HepG2 (cell line): ENCODE measurements around the gene ETV6. TPM values are rescaled to one million over a fixed set of nuclear protein-coding genes. Genes with fewer than 3 reads are reported as not detected.

Source experiments
- ATAC-seq: fragments of 200-7000 bp; cut with Tn5 transposase; 3 replicates; pipeline ENCODE4 v1.9.1; 2020; ENCODE audit warnings: mild to moderate bottlenecking, moderate library complexity
- BruUV-seq: library from RNA; stranded (reverse); fragments of 400-500 nt; replicated peaks from 2 replicates; lab custom pipeline; 2021; lab: Mats Ljungman, UMichigan
- CTCF ChIA-PET: fragments of 300-600 bp; formaldehyde crosslinking; extraction: SDS; loops from one replicate; lab custom pipeline; 2021; ENCODE audit warnings: low total read pairs, inconsistent platforms, low intra/inter-chr PET ratio; lab: Yijun Ruan, JAX
- POLR2A ChIA-PET: fragments of 350-600 bp; sonication (Branson Sonifier 250); formaldehyde crosslinking; loops from one replicate; lab custom pipeline; 2020; ENCODE audit warnings: antibody characterized with exemption, inconsistent platforms; lab: Yijun Ruan, JAX
- DNase-seq: peaks from one replicate; pipeline ENCODE4 v3.0.0-alpha.2; 2015; ENCODE audit warnings: low spot score
- FAIRE-seq: peaks from 3 replicates; lab custom pipeline; 2011; peaks lifted over from hg19 to GRCh38; lab: Jason Lieb, UNC
- H2AFZ ChIP-seq: one replicate; pipeline ENCODE4 v1.6.1; 2011; ENCODE audit warnings: low read length, inconsistent platforms
- H3K27ac ChIP-seq: fragments of 300-600 bp; 3 replicates; pipeline ENCODE4 v1.8.0; 2011; ENCODE audit warnings: mixed run types, mild to moderate bottlenecking, mixed read lengths, low read length, inconsistent platforms; ENCODE audit not compliant: insufficient read depth; ENCODE audit errors: extremely low read length
- H3K27me3 ChIP-seq, 2 experiments: fragments of 200-600 bp in 1 of 2; 2 replicates in 1 of 2; 3 replicates in 1 of 2; pipeline versions ENCODE4 v1.6.0 to v1.8.0; 2011; ENCODE audit warnings: low read length in 2 of 2, mild to moderate bottlenecking in 2 of 2, moderate library complexity in 2 of 2, inconsistent platforms in 1 of 2; ENCODE audit not compliant: insufficient read depth in 2 of 2, control insufficient read depth in 1 of 2
- H3K36me3 ChIP-seq, 2 experiments: fragments of 200-600 bp in 1 of 2; replicated peaks in 1 of 2; 2 replicates in 1 of 2; 3 replicates in 1 of 2; pipeline versions ENCODE4 v1.5.1 to v1.8.0; 2011; ENCODE audit warnings: low read length in 2 of 2, inconsistent platforms in 1 of 2; ENCODE audit not compliant: insufficient read depth in 2 of 2, control insufficient read depth in 1 of 2
- H3K4me1 ChIP-seq: 2 replicates; pipeline ENCODE4 v1.5.1; 2012; ENCODE audit warnings: low read length, inconsistent platforms; ENCODE audit not compliant: insufficient read depth
- H3K4me2 ChIP-seq: 2 replicates; pipeline ENCODE4 v1.6.0; 2011; ENCODE audit warnings: low read depth, low read length, inconsistent platforms
- H3K4me3 ChIP-seq, 3 experiments: fragments of 200-600 bp in 1 of 3; sonication (generic), shearing (Covaris generic) in 1 of 3; replicated peaks in 1 of 3; 2 replicates each; pipeline ENCODE4 v1.5.1; 2011 to 2016; ENCODE audit warnings: low read length in 3 of 3, inconsistent platforms in 2 of 3, low read depth in 2 of 3, mild to moderate bottlenecking in 2 of 3, control low read depth in 1 of 3, mixed read lengths in 1 of 3; ENCODE audit not compliant: insufficient read depth in 1 of 3
- H3K79me2 ChIP-seq: one replicate; pipeline ENCODE4 v1.6.1; 2011; ENCODE audit warnings: low read length, inconsistent platforms; ENCODE audit not compliant: insufficient read depth
- H3K9ac ChIP-seq: 2 replicates; pipeline ENCODE4 v1.6.0; 2011; ENCODE audit warnings: mild to moderate bottlenecking, low read depth, low read length, inconsistent platforms; ENCODE audit not compliant: insufficient read depth
- H3K9me3 ChIP-seq: 2 replicates; pipeline ENCODE4 v1.5.1; 2012; ENCODE audit warnings: mild to moderate bottlenecking, low read length
- H4K20me1 ChIP-seq: 2 replicates; pipeline ENCODE4 v1.6.0; 2011; ENCODE audit warnings: inconsistent platforms, mild to moderate bottlenecking, low read length, moderate library complexity; ENCODE audit not compliant: insufficient read depth
- ARNTL ChIP-seq: sonication (generic); formaldehyde crosslinking; IDR thresholded peaks from 2 replicates; pipeline ENCODE4 v1.4.0; 2020; ENCODE audit warnings: mild to moderate bottlenecking, missing genetic modification reagents
- DR1 ChIP-seq: sonication (generic); formaldehyde crosslinking; IDR thresholded peaks from 2 replicates; pipeline ENCODE4 v1.8.0; 2021; ENCODE audit warnings: mild to moderate bottlenecking, missing genetic modification reagents, inconsistent platforms
- KLF16 ChIP-seq, 2 experiments: sonication (generic) in 1 of 2; formaldehyde crosslinking in 1 of 2; IDR thresholded peaks; 2 replicates each; pipeline versions ENCODE4 v1.6.1 to v1.8.0; 2016 to 2023; ENCODE audit warnings: missing genetic modification reagents in 2 of 2, missing compliant biosample characterization in 1 of 2
- PHF8 ChIP-seq: sonication (generic); formaldehyde crosslinking; IDR thresholded peaks from 2 replicates; pipeline ENCODE4 v1.5.0; 2020; ENCODE audit warnings: missing genetic modification reagents
- SAFB2 ChIP-seq: sonication (generic); formaldehyde crosslinking; IDR thresholded peaks from 2 replicates; pipeline ENCODE4 v1.5.1; 2020; ENCODE audit warnings: missing genetic modification reagents, low read depth, mild to moderate bottlenecking, borderline replicate concordance
- ZKSCAN5 ChIP-seq: sonication (generic); formaldehyde crosslinking; IDR thresholded peaks from 2 replicates; pipeline ENCODE4 v1.5.1; 2020; ENCODE audit warnings: mild to moderate bottlenecking, missing genetic modification reagents
- WGBS: methylation state at CpG from one replicate; pipeline ENCODE4 v1.1.6; 2017; ENCODE audit warnings: low lambda C conversion rate; 5-methylcytosine and 5-hydroxymethylcytosine counted together
- in situ Hi-C: cut with HindIII; loops from 2 replicates; pipeline ENCODE4 v1.10.0; 2017; ENCODE audit warnings: low pct_unique_long_range_greater_than_20kb; ENCODE audit not compliant: extremely low pct_ligation_motif_present
- intact Hi-C: fragments of 100-400 bp; cut with micrococcal nuclease; formaldehyde crosslinking; loops from one replicate; pipeline ENCODE4 v1.10.0; 2022; ENCODE audit not compliant: unreplicated experiment
- polyA plus RNA-seq, 8 experiments: library from polyadenylated mRNA; depleted of rRNA in 3 of 8; stranded (reverse) in 7 of 8; unstranded in 1 of 8; fragments of >200 nt; fragmentation: Illumina TruSeq in 4 of 8; extraction: Trizol in 4 of 8; gene quantifications; 2 replicates each; pipeline versions ENCODE4 v1.2.1 to v1.2.3, GENCODE V29; 2011 to 2016; ENCODE audit warnings: low read depth in 4 of 8, missing spikeins in 1 of 8, mixed read lengths in 1 of 8; ENCODE audit not compliant: insufficient read depth in 1 of 8
- total RNA-seq, 5 experiments: library from RNA; depleted of rRNA; stranded (reverse); fragments of >200 nt; fragmentation: Illumina TruSeq; extraction: Trizol; gene quantifications; 2 replicates each; pipeline ENCODE4 v1.2.3, GENCODE V29; 2016; ENCODE audit warnings: low read depth in 1 of 5
- TF ChIP-seq, protein P1 (sequence below): sonication (generic); formaldehyde crosslinking; IDR thresholded peaks from 2 replicates; pipeline ENCODE4 v1.5.1; 2020; ENCODE audit warnings: missing genetic modification reagents, mild to moderate bottlenecking, borderline replicate concordance
- TF ChIP-seq, protein P2 (sequence below): sonication (generic); formaldehyde crosslinking; conservative IDR thresholded peaks from 2 replicates; pipeline ENCODE4 v1.4.0; 2020; ENCODE audit warnings: missing genetic modification reagents
- TF ChIP-seq, protein P3 (sequence below): sonication (generic); formaldehyde crosslinking; IDR thresholded peaks from 2 replicates; pipeline ENCODE4 v1.4.0; 2020; ENCODE audit warnings: missing genetic modification reagents

ETV6 gene
- total and polyA plus RNA-seq, 2 of the 13 experiments (the other 11 are each of a cell fraction or from before 2014, with no cell fraction given), result 2.2 to 3.0 TPM

DNA sequence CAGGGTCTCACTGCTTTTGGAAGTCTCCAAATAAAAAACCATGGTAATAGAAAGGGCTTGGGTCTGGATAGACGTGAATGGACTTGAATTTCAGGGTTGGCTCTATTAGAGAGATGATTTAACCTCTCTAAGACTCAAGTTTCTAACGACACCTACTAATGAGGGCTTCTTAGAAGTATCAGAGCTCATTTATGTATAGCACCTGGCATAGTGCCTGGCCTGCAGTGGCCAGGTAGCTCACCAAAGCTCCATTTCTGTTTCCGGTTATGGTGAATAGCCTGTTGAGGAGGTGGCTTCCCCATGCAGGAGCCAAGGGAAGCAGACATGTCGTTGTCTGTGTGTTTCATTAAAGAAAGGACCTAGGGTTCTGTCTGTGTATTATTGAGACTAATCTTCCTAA, 108.6 kb downstream of the ETV6 start:
- in situ Hi-C loops, result no loop called here
- ChIA-PET POLR2A (no interaction called here), CTCF (no interaction called here)
- no peak for FAIRE-seq
- Histone ChIP-seq H3K79me2 (no peaks in the 10 kb centered on the region), H3K4me1 (no peaks in the 10 kb centered on the region), H3K4me3 (no peak overlapping the region), H3K9me3 (no peaks in the 10 kb centered on the region), H4K20me1 (no peaks in the 10 kb centered on the region), H3K4me2 (no peak overlapping the region), H3K27ac (no peak overlapping the region), H3K36me3 (no peaks in the 10 kb centered on the region; a peak in 1 of 5 replicates), H3K27me3 (no peaks in the 10 kb centered on the region), H3K9ac (no peak overlapping the region), H2AFZ (no peak overlapping the region)
- no peak for DNase-seq
- ATAC-seq, result no peak
- intact Hi-C loops, result no loop called here
- 85% methylated on average over 4 of the region's 4 CpGs for whole genome bisulfite sequencing
- TF ChIP-seq ARNTL (CRISPR knock-in tag) (no peak), SAFB2 (CRISPR knock-in tag) (no peak), KLF16 (CRISPR knock-in tag; IDR thresholded peaks at IDR 0.05) (no peak), PHF8 (CRISPR knock-in tag) (no peak), DR1 (CRISPR knock-in tag) (no peak), ZKSCAN5 (CRISPR knock-in tag) (no peak)
- TF ChIP-seq, protein P1, sequence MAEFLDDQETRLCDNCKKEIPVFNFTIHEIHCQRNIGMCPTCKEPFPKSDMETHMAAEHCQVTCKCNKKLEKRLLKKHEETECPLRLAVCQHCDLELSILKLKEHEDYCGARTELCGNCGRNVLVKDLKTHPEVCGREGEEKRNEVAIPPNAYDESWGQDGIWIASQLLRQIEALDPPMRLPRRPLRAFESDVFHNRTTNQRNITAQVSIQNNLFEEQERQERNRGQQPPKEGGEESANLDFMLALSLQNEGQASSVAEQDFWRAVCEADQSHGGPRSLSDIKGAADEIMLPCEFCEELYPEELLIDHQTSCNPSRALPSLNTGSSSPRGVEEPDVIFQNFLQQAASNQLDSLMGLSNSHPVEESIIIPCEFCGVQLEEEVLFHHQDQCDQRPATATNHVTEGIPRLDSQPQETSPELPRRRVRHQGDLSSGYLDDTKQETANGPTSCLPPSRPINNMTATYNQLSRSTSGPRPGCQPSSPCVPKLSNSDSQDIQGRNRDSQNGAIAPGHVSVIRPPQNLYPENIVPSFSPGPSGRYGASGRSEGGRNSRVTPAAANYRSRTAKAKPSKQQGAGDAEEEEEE (CRISPR knock-in tag), result no peak
- TF ChIP-seq, protein P2, sequence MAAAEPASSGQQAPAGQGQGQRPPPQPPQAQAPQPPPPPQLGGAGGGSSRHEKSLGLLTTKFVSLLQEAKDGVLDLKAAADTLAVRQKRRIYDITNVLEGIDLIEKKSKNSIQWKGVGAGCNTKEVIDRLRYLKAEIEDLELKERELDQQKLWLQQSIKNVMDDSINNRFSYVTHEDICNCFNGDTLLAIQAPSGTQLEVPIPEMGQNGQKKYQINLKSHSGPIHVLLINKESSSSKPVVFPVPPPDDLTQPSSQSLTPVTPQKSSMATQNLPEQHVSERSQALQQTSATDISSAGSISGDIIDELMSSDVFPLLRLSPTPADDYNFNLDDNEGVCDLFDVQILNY (CRISPR knock-in tag), result no peak
- TF ChIP-seq, protein P3, sequence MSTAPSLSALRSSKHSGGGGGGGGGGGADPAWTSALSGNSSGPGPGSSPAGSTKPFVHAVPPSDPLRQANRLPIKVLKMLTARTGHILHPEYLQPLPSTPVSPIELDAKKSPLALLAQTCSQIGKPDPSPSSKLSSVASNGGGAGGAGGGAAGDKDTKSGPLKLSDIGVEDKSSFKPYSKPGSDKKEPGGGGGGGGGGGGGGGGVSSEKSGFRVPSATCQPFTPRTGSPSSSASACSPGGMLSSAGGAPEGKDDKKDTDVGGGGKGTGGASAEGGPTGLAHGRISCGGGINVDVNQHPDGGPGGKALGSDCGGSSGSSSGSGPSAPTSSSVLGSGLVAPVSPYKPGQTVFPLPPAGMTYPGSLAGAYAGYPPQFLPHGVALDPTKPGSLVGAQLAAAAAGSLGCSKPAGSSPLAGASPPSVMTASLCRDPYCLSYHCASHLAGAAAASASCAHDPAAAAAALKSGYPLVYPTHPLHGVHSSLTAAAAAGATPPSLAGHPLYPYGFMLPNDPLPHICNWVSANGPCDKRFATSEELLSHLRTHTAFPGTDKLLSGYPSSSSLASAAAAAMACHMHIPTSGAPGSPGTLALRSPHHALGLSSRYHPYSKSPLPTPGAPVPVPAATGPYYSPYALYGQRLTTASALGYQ (CRISPR knock-in tag), result no peak
- BruUV-seq, result no TSS peak
